ENCODE measurements around the gene COL3A1. TPM values are rescaled to one million over a fixed set of nuclear protein-coding genes. Genes with fewer than 3 reads are reported as not detected.

Gene COL3A1
- total RNA-seq, 1 donor from 2014 or later, result not detected

DNA sequence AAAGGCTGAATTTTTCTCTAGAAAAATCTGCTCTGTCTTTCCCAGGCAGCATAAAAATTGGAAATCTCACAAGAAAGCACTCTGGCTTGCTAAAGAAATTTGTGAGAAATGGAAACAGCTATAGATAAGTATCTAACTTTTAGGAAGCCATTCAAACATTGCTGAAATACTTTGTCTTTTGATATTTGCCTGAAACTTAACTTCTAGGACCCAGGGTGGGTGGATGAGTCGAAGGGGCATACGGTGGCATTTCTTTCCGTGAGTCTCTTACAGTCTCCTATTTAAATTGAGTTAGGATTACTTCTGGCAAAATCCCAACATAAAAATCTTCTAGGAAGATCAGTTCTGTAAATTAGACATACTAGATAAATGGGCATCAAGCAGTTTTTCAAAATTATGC lies 532 bp upstream of the COL3A1 start:
- H3K27me3 Mint-ChIP-seq (ENCODE audit: unreplicated experiment), result no peaks in the 10 kb centered on the region
- H3K4me3 Mint-ChIP-seq (ENCODE audit: unreplicated experiment), result no peak overlapping the region
- peaks cover 3% of the 10 kb centered on the region for H3K4me1 Mint-ChIP-seq (ENCODE audit: low read depth, unreplicated experiment)
- DNase-seq, result no peak
- no peaks in the 10 kb centered on the region for H3K36me3 Mint-ChIP-seq (ENCODE audit: unreplicated experiment)
- H3K27ac Mint-ChIP-seq (ENCODE audit: unreplicated experiment), result no peak overlapping the region
- TF ChIP-seq, protein P1, sequence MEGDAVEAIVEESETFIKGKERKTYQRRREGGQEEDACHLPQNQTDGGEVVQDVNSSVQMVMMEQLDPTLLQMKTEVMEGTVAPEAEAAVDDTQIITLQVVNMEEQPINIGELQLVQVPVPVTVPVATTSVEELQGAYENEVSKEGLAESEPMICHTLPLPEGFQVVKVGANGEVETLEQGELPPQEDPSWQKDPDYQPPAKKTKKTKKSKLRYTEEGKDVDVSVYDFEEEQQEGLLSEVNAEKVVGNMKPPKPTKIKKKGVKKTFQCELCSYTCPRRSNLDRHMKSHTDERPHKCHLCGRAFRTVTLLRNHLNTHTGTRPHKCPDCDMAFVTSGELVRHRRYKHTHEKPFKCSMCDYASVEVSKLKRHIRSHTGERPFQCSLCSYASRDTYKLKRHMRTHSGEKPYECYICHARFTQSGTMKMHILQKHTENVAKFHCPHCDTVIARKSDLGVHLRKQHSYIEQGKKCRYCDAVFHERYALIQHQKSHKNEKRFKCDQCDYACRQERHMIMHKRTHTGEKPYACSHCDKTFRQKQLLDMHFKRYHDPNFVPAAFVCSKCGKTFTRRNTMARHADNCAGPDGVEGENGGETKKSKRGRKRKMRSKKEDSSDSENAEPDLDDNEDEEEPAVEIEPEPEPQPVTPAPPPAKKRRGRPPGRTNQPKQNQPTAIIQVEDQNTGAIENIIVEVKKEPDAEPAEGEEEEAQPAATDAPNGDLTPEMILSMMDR (IDR thresholded peaks at IDR 0.05; ENCODE audit: partially characterized antibody, unreplicated experiment), result no peak
- no peaks in the 10 kb centered on the region for H3K9me3 Mint-ChIP-seq (ENCODE audit: unreplicated experiment)

DNA sequence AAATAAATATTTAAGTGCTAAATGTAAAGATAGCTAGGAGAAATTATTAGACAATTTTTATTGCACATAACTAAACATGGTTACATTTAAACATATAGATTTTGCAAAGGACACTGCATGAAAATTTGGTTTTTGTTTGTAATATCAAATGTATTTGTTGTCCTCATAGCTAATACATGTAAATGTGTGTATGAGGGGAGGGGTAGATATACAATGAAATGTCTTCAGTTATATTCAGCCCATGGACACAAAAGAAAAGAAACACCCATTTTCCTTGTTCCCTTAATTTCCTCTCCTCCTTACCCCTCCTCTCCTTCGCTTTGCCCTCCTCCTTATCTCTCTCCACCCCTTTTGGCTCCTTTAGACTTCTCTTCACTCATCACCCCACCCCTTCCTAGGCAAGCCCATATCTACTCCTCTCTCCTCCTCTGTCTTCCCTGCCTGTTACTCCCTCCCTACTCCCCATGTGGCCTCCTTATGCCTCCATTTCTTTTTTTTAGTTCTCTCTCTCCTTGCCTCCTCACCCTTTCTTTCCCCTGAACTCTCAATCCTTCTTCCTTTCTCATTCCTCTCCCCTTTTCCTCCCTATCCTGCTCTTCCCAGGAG lies 1.4 kb downstream of the COL3A1 start:
- Mint-ChIP-seq H3K4me3 (ENCODE audit: unreplicated experiment) (no peak overlapping the region), H3K27me3 (ENCODE audit: unreplicated experiment) (no peaks in the 10 kb centered on the region)

DNA sequence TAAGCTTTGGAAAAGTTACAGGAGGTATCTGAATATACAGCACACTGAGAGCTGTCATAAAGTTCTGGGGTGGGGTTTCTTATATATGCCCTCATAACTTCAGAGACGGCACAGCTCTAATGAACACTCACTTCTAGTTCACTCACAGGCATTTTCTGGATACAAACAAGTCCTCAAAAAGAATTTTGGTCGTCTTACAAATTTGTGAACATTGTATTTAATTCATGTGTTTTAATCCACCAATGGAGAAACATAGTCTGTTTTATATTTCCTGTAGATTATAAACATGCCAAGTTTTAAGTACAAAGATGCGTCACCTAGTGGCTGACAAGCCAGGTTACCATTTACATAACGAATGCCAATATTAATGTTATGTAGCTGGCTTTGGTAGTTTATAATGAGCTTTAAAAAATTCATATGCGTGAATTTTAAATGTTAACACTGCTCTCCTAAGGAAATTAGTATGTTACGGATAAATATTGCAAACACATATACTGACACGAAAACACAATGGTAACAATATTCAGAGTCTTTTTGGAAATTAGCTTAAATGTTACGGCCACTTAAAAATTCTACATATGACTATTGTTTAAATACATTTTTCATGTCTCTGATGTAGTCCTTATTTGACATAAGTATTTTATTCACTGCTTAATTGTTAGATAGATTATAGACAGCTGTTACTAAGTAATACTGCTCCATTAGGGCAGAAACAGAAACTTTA lies 2.5 kb downstream of the COL3A1 start:
- H3K4me3 Mint-ChIP-seq (ENCODE audit: unreplicated experiment), result no peak overlapping the region

More for the DNA sequence above, 1.4 kb downstream of the COL3A1 start:
- H3K4me1 Mint-ChIP-seq (ENCODE audit: low read depth, unreplicated experiment), result peaks cover 3% of the 10 kb centered on the region
- H3K9me3 Mint-ChIP-seq (ENCODE audit: unreplicated experiment), result no peaks in the 10 kb centered on the region
- TF ChIP-seq, protein P1 (IDR thresholded peaks at IDR 0.05; ENCODE audit: partially characterized antibody, unreplicated experiment), result no peak
- no peak overlapping the region for H3K27ac Mint-ChIP-seq (ENCODE audit: unreplicated experiment)
- DNase-seq, result no peak
- no peaks in the 10 kb centered on the region for H3K36me3 Mint-ChIP-seq (ENCODE audit: unreplicated experiment)

DNA sequence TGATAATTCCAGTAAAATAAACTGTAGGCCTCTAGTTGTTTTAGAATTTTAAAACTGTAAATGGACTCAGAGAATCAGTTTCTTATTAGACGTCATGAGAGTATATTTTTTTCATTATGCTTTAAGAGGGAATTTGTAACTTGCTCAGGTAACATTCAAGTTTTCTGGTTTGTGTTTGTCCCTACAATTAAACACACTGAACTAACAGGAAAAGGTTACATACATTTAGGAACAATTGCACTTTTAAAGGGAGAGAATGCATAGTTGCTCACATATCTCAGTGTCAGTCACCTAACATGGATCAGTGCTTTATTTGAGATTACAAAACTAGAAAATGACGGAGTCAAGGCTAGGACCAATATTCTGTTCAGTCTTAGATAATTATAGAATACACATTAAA lies 3.1 kb downstream of the COL3A1 start:
- H3K9me3 Mint-ChIP-seq (ENCODE audit: unreplicated experiment), result no peaks in the 10 kb centered on the region
- H3K4me1 Mint-ChIP-seq (ENCODE audit: low read depth, unreplicated experiment), result no peaks in the 10 kb centered on the region
- TF ChIP-seq, protein P1 (IDR thresholded peaks at IDR 0.05; ENCODE audit: partially characterized antibody, unreplicated experiment), result no peak
- no peaks in the 10 kb centered on the region for H3K36me3 Mint-ChIP-seq (ENCODE audit: unreplicated experiment)
- no peak overlapping the region for H3K4me3 Mint-ChIP-seq (ENCODE audit: unreplicated experiment)
- no peaks in the 10 kb centered on the region for H3K27me3 Mint-ChIP-seq (ENCODE audit: unreplicated experiment)
- no peak for DNase-seq
- H3K27ac Mint-ChIP-seq (ENCODE audit: unreplicated experiment), result no peak overlapping the region

More for the DNA sequence above, 2.5 kb downstream of the COL3A1 start:
- TF ChIP-seq, protein P1 (IDR thresholded peaks at IDR 0.05; ENCODE audit: partially characterized antibody, unreplicated experiment), result peak; percentile 11
- no peak for DNase-seq
- no peaks in the 10 kb centered on the region for H3K27me3 Mint-ChIP-seq (ENCODE audit: unreplicated experiment)
- H3K36me3 Mint-ChIP-seq (ENCODE audit: unreplicated experiment), result no peaks in the 10 kb centered on the region
- no peaks in the 10 kb centered on the region for H3K4me1 Mint-ChIP-seq (ENCODE audit: low read depth, unreplicated experiment)
- no peak overlapping the region for H3K27ac Mint-ChIP-seq (ENCODE audit: unreplicated experiment)
- no peaks in the 10 kb centered on the region for H3K9me3 Mint-ChIP-seq (ENCODE audit: unreplicated experiment)
